ENCODE measurements around the gene RAE1.

Gene RAE1

DNA sequence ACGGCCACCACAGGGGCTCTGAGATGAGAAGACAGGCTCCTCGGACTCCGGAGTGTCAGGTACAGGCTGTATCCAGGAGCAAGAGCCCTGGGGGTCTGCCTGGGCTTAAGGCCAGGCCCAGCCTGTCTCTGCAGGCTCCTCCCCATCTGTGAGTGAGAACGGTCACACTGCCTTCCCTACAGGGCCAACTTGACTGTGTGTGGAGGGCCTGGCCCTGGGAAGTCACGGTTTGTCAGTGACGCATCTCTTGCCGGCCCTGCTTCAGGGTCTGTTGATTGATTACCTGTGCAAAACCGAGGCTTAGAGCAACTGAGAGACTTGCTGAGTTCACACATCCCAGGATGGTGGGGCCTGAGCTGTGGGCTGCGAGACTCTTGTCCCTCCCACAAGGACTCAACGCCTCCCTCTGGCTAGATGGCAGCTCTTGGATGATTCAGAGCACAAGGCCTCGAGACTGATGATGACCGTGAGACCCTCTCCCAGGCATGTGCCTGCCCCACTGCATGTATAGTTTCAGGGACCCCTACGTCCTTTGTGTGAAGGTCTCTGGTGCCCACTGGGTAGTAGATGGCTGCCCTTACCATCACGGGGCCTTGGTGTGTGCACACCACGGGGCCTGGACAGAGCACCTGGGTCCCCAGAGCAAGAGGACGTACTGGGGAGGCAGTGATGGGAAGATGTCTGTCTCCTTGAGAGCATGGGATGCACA lies 46.1 kb downstream of the RAE1 start:
- no peak for DNase-seq (ENCODE audit: low read depth)
- TF ChIP-seq, protein P1, sequence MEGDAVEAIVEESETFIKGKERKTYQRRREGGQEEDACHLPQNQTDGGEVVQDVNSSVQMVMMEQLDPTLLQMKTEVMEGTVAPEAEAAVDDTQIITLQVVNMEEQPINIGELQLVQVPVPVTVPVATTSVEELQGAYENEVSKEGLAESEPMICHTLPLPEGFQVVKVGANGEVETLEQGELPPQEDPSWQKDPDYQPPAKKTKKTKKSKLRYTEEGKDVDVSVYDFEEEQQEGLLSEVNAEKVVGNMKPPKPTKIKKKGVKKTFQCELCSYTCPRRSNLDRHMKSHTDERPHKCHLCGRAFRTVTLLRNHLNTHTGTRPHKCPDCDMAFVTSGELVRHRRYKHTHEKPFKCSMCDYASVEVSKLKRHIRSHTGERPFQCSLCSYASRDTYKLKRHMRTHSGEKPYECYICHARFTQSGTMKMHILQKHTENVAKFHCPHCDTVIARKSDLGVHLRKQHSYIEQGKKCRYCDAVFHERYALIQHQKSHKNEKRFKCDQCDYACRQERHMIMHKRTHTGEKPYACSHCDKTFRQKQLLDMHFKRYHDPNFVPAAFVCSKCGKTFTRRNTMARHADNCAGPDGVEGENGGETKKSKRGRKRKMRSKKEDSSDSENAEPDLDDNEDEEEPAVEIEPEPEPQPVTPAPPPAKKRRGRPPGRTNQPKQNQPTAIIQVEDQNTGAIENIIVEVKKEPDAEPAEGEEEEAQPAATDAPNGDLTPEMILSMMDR (IDR thresholded peaks at IDR 0.05; ENCODE audit: insufficient read depth, low read depth, low read length, missing control alignments): no peak
- no peak overlapping the region for H3K4me3 ChIP-seq (ENCODE audit: low read length)

DNA sequence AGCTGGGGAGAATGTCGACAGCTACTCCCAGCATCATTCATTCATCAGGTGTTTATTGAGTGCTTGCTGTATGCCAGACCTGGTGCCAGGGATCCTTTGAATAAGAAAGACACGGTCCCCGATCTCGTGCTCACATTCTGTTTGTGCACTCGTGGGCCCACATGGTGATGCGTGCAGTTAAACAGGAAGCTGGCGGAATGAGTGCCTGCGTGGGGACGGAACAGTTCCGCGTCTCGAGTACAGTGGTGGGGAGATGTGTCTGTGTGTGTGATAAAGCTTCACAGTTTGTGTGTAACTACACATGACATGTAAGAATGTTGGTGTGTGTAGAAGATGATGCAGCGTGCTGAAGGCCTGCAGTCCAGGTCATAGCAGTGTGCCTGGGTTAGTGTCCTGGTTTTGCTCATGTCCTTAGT lies 46.6 kb downstream of the RAE1 start:
- TF ChIP-seq, protein P1 (IDR thresholded peaks at IDR 0.05; ENCODE audit: insufficient read depth, low read depth, low read length, missing control alignments): no peak
- H3K4me3 ChIP-seq (ENCODE audit: low read length): no peak overlapping the region
- DNase-seq (ENCODE audit: low read depth): no peak

GRCh38 chr20:57398231-57398821 lies 47.3 kb downstream of the RAE1 start:
- TF ChIP-seq, protein P1 (IDR thresholded peaks at IDR 0.05; ENCODE audit: insufficient read depth, low read depth, low read length, missing control alignments): no peak
- no peak overlapping the region for H3K4me3 ChIP-seq (ENCODE audit: low read length)
- no peak for DNase-seq (ENCODE audit: low read depth)

- TF ChIP-seq, protein P1 (IDR thresholded peaks at IDR 0.05; ENCODE audit: insufficient read depth, low read depth, low read length, missing control alignments): no peak
- H3K4me3 ChIP-seq (ENCODE audit: low read length): no peak overlapping the region
- no peak for DNase-seq (ENCODE audit: low read depth)
Measured at GRCh38 chr20:57398901-57399535, 48.0 kb downstream of the RAE1 start.

DNA sequence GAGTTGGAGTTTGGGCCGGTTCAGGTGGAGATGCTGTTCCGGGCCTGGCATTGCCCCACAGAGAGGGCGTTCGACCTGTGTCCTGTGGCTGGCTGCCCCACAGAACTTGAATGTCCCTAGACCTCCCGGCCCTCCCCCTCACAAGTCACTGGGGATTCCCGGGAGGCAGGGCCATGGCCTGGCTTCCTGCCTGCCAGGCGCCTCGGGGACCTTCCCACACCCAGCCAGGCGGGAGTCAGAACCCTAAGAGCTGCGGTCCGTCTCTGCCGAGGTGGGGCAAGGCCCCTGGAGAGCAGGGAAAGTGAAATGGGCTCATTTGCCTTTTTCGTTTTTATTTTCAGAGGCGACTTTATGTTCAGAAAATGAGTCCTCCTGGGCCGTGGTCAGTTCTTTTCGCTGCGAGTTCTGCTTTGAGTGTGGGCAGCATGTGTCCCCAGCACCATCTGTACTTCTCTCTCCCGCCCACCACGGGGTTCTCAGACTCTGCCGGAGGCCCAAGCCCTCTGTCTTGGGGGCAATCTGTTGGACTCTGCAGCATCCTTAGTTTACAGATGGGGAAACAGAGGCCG lies 48.6 kb downstream of the RAE1 start:
- no peak for DNase-seq (ENCODE audit: low read depth)
- H3K4me3 ChIP-seq (ENCODE audit: low read length): no peak overlapping the region
- TF ChIP-seq, protein P1 (IDR thresholded peaks at IDR 0.05; ENCODE audit: insufficient read depth, low read depth, low read length, missing control alignments): no peak

DNA sequence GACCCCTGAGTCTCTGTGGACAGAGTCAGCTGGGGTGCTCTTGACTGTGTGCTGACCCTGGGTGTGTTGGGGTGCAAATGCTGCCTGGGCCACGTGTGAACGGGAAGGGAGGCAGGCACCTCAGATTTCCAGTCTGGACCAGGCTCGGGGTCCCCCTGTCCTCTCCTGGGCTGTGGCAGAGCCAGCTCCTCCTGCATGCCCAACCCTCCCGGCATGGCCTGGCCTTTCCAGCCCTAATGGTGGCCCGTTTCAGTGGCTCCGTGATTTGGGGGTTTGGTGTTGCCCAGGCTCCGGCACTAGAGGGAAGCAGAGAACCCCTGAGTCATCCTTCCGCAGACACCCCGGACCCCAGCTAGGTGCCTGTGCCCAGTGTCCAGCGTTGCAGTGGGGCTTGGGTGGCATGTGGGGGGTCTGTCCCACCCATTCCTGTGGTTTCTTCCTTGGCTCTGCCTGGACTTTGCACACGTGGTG lies 49.2 kb downstream of the RAE1 start:
- TF ChIP-seq, protein P1 (IDR thresholded peaks at IDR 0.05; ENCODE audit: insufficient read depth, low read depth, low read length, missing control alignments): no peak

More for the DNA sequence above, 49.2 kb downstream of the RAE1 start:
- no peak for DNase-seq (ENCODE audit: low read depth)
- no peak overlapping the region for H3K4me3 ChIP-seq (ENCODE audit: low read length)
